HG02938 (cell line): ENCODE measurements around the gene GLT6D1.
"Not testable (repeated sequence)": the region's sequence is repeated elsewhere in the genome, so short reads cannot be mapped to it uniquely, and the experiment has no call there.

Experiments used
- ATAC-seq: cut with Tn5 transposase; IDR thresholded peaks from one replicate; pipeline ENCODE4 v1.9.1; 2021; ENCODE audit warnings: mild to moderate bottlenecking, moderate library complexity; ENCODE audit not compliant: unreplicated experiment

GLT6D1 gene

GRCh38 chr9:135639196-135639595 is at the start of gene GLT6D1:
Gene GLT6D1 (minus strand): TSS chr9:135639540. CDS start chr9:135639187, 353 bp downstream.
- ATAC-seq = no peak

- no peak for ATAC-seq
Observed at GRCh38 chr9:135689011-135689410, 49.7 kb upstream of the GLT6D1 start.

GRCh38 chr9:135687216-135687615 is 47.9 kb upstream of the GLT6D1 start:
- ATAC-seq = no peak

GRCh38 chr9:135684691-135685090 is 45.4 kb upstream of the GLT6D1 start:
- no peak for ATAC-seq

GRCh38 chr9:135683401-135684034 is 44.2 kb upstream of the GLT6D1 start:
- no peak for ATAC-seq

GRCh38 chr9:135681161-135681560 is 41.8 kb upstream of the GLT6D1 start:
- no peak for ATAC-seq

GRCh38 chr9:135680056-135680455 is 40.7 kb upstream of the GLT6D1 start:
- no peak for ATAC-seq

- ATAC-seq = no peak
Observed at GRCh38 chr9:135678236-135679017, 39.1 kb upstream of the GLT6D1 start.

- ATAC-seq = no peak
Observed at GRCh38 chr9:135677641-135678168, 38.4 kb upstream of the GLT6D1 start.

GRCh38 chr9:135676891-135677290 is 37.6 kb upstream of the GLT6D1 start:
- ATAC-seq = no peak

- ATAC-seq = no peak
Observed at GRCh38 chr9:135674977-135675376, 35.6 kb upstream of the GLT6D1 start.

GRCh38 chr9:135673941-135674340 is 34.6 kb upstream of the GLT6D1 start:
- ATAC-seq = no peak

- ATAC-seq = not testable (repeated sequence)
Observed at GRCh38 chr9:135672786-135673185, 33.4 kb upstream of the GLT6D1 start.

GRCh38 chr9:135671591-135672041 is 32.3 kb upstream of the GLT6D1 start:
- ATAC-seq = no peak

GRCh38 chr9:135670721-135671590 is 31.6 kb upstream of the GLT6D1 start:
- ATAC-seq = no peak

GRCh38 chr9:135669616-135670285 is 30.4 kb upstream of the GLT6D1 start:
- no peak for ATAC-seq

GRCh38 chr9:135669018-135669417 is 29.7 kb upstream of the GLT6D1 start:
- ATAC-seq = not testable (repeated sequence)

- no peak for ATAC-seq
Observed at GRCh38 chr9:135667463-135668001, 28.2 kb upstream of the GLT6D1 start.

- no peak for ATAC-seq
Observed at GRCh38 chr9:135666534-135667462, 27.5 kb upstream of the GLT6D1 start.
